C4-2B (cell line): ENCODE results near the gene JAML.

ENCODE experiments used
- CTCF ChIP-seq: fragments of 450-650 bp; conservative IDR thresholded peaks from 2 replicates; pipeline ENCODE4 v1.5.1; 2017; ENCODE audit warnings: mild to moderate bottlenecking
- ZFX ChIP-seq: fragments of 450-650 bp; IDR thresholded peaks from 2 replicates; pipeline ENCODE4 v1.6.1; 2017

DNA sequence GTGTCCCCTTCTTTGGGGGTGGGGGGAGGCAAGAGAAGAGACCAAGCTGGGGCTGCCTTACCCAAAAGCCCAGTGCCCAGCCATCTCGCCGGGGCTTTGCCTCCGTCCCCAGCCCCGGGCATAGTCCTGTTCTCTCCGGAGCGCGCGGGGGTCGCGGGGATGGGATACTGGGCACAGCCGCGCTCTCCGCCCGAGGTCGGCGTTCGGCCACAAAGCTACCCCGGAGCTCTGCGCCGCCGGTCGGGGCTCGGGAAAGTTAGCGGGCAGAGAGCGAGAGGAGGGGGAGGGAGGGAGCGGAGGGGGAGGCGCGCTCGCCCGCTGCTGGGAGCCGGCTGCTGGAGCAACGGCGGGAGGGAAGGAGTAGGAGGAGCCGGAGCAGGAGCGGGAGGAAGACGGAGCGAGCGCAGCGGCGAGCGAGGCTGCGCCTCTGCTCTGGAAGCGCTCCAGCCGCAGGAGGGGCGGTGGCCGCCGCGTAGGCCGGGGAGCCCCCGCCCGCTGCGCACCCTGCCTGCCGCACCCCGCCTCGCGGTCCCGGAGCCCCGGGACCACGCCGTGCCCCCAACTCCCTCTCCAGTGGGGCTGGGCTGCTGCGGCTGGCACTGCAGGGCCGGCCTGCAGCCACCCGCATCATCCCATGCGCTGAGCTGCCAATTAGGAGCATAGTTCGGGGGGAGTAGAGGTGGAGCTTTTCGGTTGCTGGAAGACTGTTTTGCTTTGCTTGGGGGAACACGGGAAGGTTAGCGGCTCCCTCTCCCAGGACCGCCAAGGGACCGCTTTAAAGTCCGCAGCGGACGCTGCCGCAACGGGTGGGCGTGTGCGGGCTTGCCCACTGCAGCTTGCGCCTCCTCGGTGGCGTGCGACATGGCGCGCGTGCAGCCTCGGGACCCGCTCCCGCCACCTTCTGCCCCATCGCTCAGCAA, 72.0 kb downstream of the JAML start, which contains the start of gene SCN4B:
- TF ChIP-seq ZFX = no peak
- TF ChIP-seq CTCF = no peak
